NCI-H2081 treated with DMSO at 0.1 percent for 48 hours (cell line): ENCODE measurements around the gene GALNT12.

Source experiments
- DNase-seq: peaks from one replicate; lab custom pipeline; 2025; lab: John Stamatoyannopoulos, UW

Gene GALNT12

GRCh38 chr9:98807070-98807813 is at the start of gene GALNT12:
GALNT12 (plus strand) TSS chr9:98807670; CDS start chr9:98807699, 29 bp downstream.
- no peak for DNase-seq

- no peak for DNase-seq
These were observed 47.2 kb upstream of the GALNT12 start for GRCh38 chr9:98760231-98760630.

- no peak for DNase-seq
These were observed 43.3 kb upstream of the GALNT12 start for GRCh38 chr9:98763986-98764745.

- DNase-seq, result no peak
These were observed 42.2 kb upstream of the GALNT12 start for GRCh38 chr9:98765256-98765655.

- no peak for DNase-seq
These were observed 40.9 kb upstream of the GALNT12 start for GRCh38 chr9:98766586-98766985.

- no peak for DNase-seq
These were observed 40.3 kb upstream of the GALNT12 start for GRCh38 chr9:98767196-98767595.

GRCh38 chr9:98767915-98768314 is 39.6 kb upstream of the GALNT12 start:
- no peak for DNase-seq

GRCh38 chr9:98768344-98768743 is 39.1 kb upstream of the GALNT12 start:
- no peak for DNase-seq

GRCh38 chr9:98770717-98771116 is 36.8 kb upstream of the GALNT12 start:
- no peak for DNase-seq

GRCh38 chr9:98771209-98771874 is 36.1 kb upstream of the GALNT12 start:
- DNase-seq, result no peak

- no peak for DNase-seq
These were observed 34.9 kb upstream of the GALNT12 start for GRCh38 chr9:98772364-98773155.

- no peak for DNase-seq
These were observed 33.7 kb upstream of the GALNT12 start for GRCh38 chr9:98773721-98774120.

- DNase-seq, result no peak
These were observed 32.7 kb upstream of the GALNT12 start for GRCh38 chr9:98774746-98775145.

GRCh38 chr9:98775831-98776441 is 31.5 kb upstream of the GALNT12 start:
- DNase-seq, result no peak

- no peak for DNase-seq
These were observed 29.9 kb upstream of the GALNT12 start for GRCh38 chr9:98777618-98778017.

GRCh38 chr9:98778251-98778650 is 29.2 kb upstream of the GALNT12 start:
- no peak for DNase-seq

- DNase-seq, result no peak
These were observed 28.5 kb upstream of the GALNT12 start for GRCh38 chr9:98778711-98779530.

GRCh38 chr9:98780059-98780749 is 27.3 kb upstream of the GALNT12 start:
- no peak for DNase-seq

- no peak for DNase-seq
These were observed 25.7 kb upstream of the GALNT12 start for GRCh38 chr9:98781588-98782383.
